H1 (cell line): ENCODE results near the gene MOV10L1. TPM values are rescaled to one million over a fixed set of nuclear protein-coding genes. Genes with fewer than 3 reads are reported as not detected.

Experiments used
- CHD7 ChIP-seq: fragments of 300-600 bp; sonication (generic); IDR thresholded peaks from 2 replicates; pipeline ENCODE4 v1.7.1; 2012; ENCODE audit warnings: low read length, moderate library complexity, mild to moderate bottlenecking, inconsistent platforms; ENCODE audit not compliant: insufficient replicate concordance
- TAF7 ChIP-seq: optimal IDR thresholded peaks from 2 replicates; pipeline ENCODE3; 2011; ENCODE audit warnings: low read depth, mild to moderate bottlenecking, inconsistent platforms, low read length, moderate library complexity, borderline replicate concordance
- polyA plus RNA-seq, 7 experiments: library from polyadenylated mRNA; depleted of rRNA in 3 of 7; stranded (reverse) in 5 of 7; unstranded in 2 of 7; fragments of >200 nt in 5 of 7; fragments of 200-250 nt in 2 of 7; gene quantifications; 1 replicate in 5 of 7; 2 replicates in 1 of 7; 4 replicates in 1 of 7; pipeline versions ENCODE4 v1.2.1 to v1.2.3, GENCODE V29; 2011 to 2013; ENCODE audit warnings: missing spikeins in 2 of 7, mixed read lengths in 2 of 7
- total RNA-seq: library from RNA; stranded (reverse); fragmentation: NEBNext Ultra II Directional; extraction: Animal tissue kit (Norgen Biotek cat#: 25700); gene quantifications from 2 replicates; pipeline ENCODE4 v1.2.1, GENCODE V29; 2021

Gene MOV10L1
- total and polyA plus RNA-seq, 2 of the 8 experiments (the other 6 are each of a cell fraction or from before 2014, with no cell fraction given) = 0.32 TPM; not detected in 1

- TF ChIP-seq CHD7 (no peak), TAF7 (no peak)
Observed at GRCh38 chr22:50086526-50086925, 3.3 kb upstream of the MOV10L1 start (continued).
